ENCODE results near the gene ANKMY1.
"Not testable (repeated sequence)": the region's sequence is repeated elsewhere in the genome, so short reads cannot be mapped to it uniquely, and the experiment has no call there.

The ANKMY1 gene

GRCh38 chr2:240505910-240506309, 51.9 kb downstream of the ANKMY1 start:
- no peak for DNase-seq (ENCODE audit: low read depth in 3 of 3)

- no peak for DNase-seq (ENCODE audit: low read depth in 3 of 3)
Observed at GRCh38 chr2:240503848-240504247, 53.9 kb downstream of the ANKMY1 start.

- no peak for DNase-seq (ENCODE audit: low read depth in 3 of 3)
Observed at GRCh38 chr2:240503375-240503774, 54.4 kb downstream of the ANKMY1 start.

GRCh38 chr2:240502430-240503121, 55.2 kb downstream of the ANKMY1 start:
- no peak for DNase-seq (ENCODE audit: low read depth in 3 of 3)

- no peak for DNase-seq (ENCODE audit: low read depth in 3 of 3)
Observed at GRCh38 chr2:240502059-240502429, 55.7 kb downstream of the ANKMY1 start.

GRCh38 chr2:240501531-240501991, 56.2 kb downstream of the ANKMY1 start:
- no peak for DNase-seq (ENCODE audit: low read depth in 3 of 3)

GRCh38 chr2:240500561-240501423, 57.0 kb downstream of the ANKMY1 start:
- DNase-seq (ENCODE audit: low read depth in 3 of 3), result no peak

GRCh38 chr2:240499309-240500301, 58.2 kb downstream of the ANKMY1 start:
- no peak for DNase-seq (ENCODE audit: low read depth in 3 of 3)

- no peak for DNase-seq (ENCODE audit: low read depth in 3 of 3)
Observed at GRCh38 chr2:240498958-240499260, 58.9 kb downstream of the ANKMY1 start.

GRCh38 chr2:240498171-240498957, 59.4 kb downstream of the ANKMY1 start:
- no peak for DNase-seq (ENCODE audit: low read depth in 3 of 3)

- not testable (repeated sequence) for DNase-seq (ENCODE audit: low read depth in 3 of 3)
Observed at GRCh38 chr2:240497082-240497481, 60.7 kb downstream of the ANKMY1 start.

- DNase-seq (ENCODE audit: low read depth in 3 of 3), result not testable (repeated sequence)
Observed at GRCh38 chr2:240494942-240495341, 62.8 kb downstream of the ANKMY1 start.

- DNase-seq (ENCODE audit: low read depth in 3 of 3), result no peak
Observed at GRCh38 chr2:240494194-240494793, 63.5 kb downstream of the ANKMY1 start.

- DNase-seq (ENCODE audit: low read depth in 3 of 3), result no peak
Observed at GRCh38 chr2:240491483-240491882, 66.3 kb downstream of the ANKMY1 start.

- DNase-seq (ENCODE audit: low read depth in 3 of 3), result no peak
Observed at GRCh38 chr2:240482141-240482540, 75.6 kb downstream of the ANKMY1 start.

GRCh38 chr2:240481720-240482119, 76.1 kb downstream of the ANKMY1 start:
- DNase-seq (ENCODE audit: low read depth in 3 of 3), result no peak

- DNase-seq (ENCODE audit: low read depth in 3 of 3), result no peak
Observed at GRCh38 chr2:240480834-240481623, 76.8 kb downstream of the ANKMY1 start.

- no peak for DNase-seq (ENCODE audit: low read depth in 3 of 3)
Observed at GRCh38 chr2:240479111-240479501, 78.7 kb downstream of the ANKMY1 start.

GRCh38 chr2:240478346-240479110, 79.3 kb downstream of the ANKMY1 start:
- no peak for DNase-seq (ENCODE audit: low read depth in 3 of 3)

Data from stimulated activated CD4-positive, alpha-beta T cell treated with anti-CD3 and anti-CD28 coated beads, TNF-alpha, amount 100 ng/mL, for 4 hours (primary cell).